Memory B cell (primary cell): Measurements from ENCODE around the gene PIPOX.

Experiments used
- ATAC-seq: fragments of 150-1000 bp; cut with Tn5 transposase; 2 replicates; pipeline ENCODE4 v1.10.0; 2021; ENCODE audit warnings: low read depth, mild to moderate bottlenecking, moderate library complexity
- DNase-seq, 2 donors: peaks; one replicate each; pipeline ENCODE4 v3.0.0; 2022; ENCODE audit warnings: low spot score in 2 of 2
- H3K27ac Mint-ChIP-seq: one replicate; pipeline ENCODE4 v1.8.0; 2022; ENCODE audit warnings: mild to moderate bottlenecking, moderate library complexity, mixed read lengths
- H3K27me3 Mint-ChIP-seq: one replicate; pipeline ENCODE4 v1.8.0; 2022; ENCODE audit warnings: mixed read lengths
- H3K36me3 Mint-ChIP-seq: one replicate; pipeline ENCODE4 v1.8.0; 2022; ENCODE audit warnings: mild to moderate bottlenecking, mixed read lengths
- H3K4me1 Mint-ChIP-seq: one replicate; pipeline ENCODE4 v1.8.0; 2022; ENCODE audit warnings: mixed read lengths
- H3K4me3 Mint-ChIP-seq: one replicate; pipeline ENCODE4 v1.8.0; 2022; ENCODE audit warnings: mild to moderate bottlenecking, moderate library complexity, mixed read lengths
- H3K9me3 Mint-ChIP-seq: one replicate; pipeline ENCODE4 v1.8.0; 2022; ENCODE audit warnings: mixed read lengths

PIPOX gene

DNA sequence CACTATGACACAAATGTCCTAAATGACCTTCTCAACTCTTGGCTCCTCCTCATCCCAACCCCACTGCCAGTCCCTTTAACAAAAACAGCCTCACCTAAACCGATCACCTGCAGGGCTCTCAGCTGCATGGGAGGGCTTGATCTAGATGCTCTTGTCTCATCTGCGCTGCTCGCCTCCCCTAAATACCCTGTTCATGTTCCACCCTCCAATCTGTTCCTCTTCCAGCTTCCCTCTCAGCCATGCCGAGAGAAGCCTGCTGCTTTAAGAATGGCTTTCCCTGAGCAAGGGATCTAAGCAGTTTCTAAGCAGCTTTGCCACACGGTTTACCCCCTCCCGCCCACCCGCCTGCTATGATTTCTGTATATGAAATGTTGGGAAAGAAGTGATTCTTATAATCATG lies 23.7 kb downstream of the PIPOX start:
- no peak for ATAC-seq

DNA sequence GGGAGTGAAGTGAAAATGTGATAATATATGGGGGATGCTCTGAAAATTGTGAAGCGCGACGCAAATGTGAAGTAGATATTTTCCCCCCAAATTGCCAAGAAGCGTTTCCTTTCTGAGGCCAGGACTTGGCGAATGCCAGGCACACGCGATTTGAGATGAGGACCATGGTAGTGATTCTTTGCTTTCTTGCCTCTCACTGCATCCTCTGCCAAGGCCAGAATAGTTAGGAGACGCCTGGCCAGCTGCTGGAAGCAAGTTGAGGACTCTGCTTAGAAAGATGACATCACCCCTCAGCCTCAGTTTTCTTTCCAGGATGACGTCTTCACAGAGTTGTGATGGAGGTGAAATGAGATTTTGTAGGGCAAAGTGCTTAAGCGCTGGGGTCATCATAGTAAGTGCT lies 25.9 kb downstream of the PIPOX start:
- DNase-seq (no peak), ATAC-seq (no peak)
- Mint-ChIP-seq H3K36me3 (peaks cover 4% of the 10 kb centered on the region), H3K4me3 (no peak overlapping the region), H3K9me3 (no peaks in the 10 kb centered on the region), H3K27ac (no peak overlapping the region), H3K27me3 (no peaks in the 10 kb centered on the region), H3K4me1 (no peaks in the 10 kb centered on the region)

More for the DNA sequence above, 23.7 kb downstream of the PIPOX start:
- DNase-seq: no peak
- Mint-ChIP-seq H3K27ac (no peak overlapping the region), H3K36me3 (peaks cover 4% of the 10 kb centered on the region), H3K4me3 (no peak overlapping the region), H3K27me3 (peaks cover 2% of the 10 kb centered on the region), H3K9me3 (no peaks in the 10 kb centered on the region), H3K4me1 (no peaks in the 10 kb centered on the region)

DNA sequence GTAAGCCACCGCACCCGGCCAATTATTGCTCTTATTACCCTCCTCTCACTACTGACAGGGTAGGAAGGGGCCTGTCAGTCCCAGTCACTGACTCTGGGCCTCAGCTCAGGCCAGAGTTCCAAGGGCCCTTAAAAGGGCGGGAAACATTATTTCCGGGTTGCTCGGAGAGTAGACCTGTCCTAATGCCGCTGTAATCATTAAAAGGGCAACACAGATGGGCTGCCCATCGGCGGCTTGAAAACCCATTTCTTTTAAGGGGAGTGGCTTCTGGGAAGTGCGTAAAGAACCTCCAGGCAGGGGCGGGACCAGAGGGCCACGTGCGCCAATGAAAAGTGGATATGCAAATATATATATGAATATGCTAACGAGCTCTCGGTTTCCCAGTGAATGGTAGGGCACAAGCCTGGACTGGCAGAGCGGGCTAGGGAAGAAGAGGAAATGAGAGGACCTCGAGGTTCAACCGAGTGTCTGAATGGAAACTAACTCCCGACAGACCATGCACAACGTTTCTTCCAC lies 26.6 kb downstream of the PIPOX start:
- Mint-ChIP-seq H3K4me1 (no peaks in the 10 kb centered on the region), H3K27me3 (no peaks in the 10 kb centered on the region), H3K9me3 (no peaks in the 10 kb centered on the region), H3K27ac (no peak overlapping the region), H3K4me3 (no peak overlapping the region), H3K36me3 (peaks cover 4% of the 10 kb centered on the region)
- ATAC-seq (no peak), DNase-seq (no peak)

GRCh38 chr17:29070308-29070707 lies 27.4 kb downstream of the PIPOX start:
- ATAC-seq: no peak
- no peak overlapping the region for H3K27ac Mint-ChIP-seq
- H3K27me3 Mint-ChIP-seq: no peaks in the 10 kb centered on the region
- H3K36me3 Mint-ChIP-seq: peaks cover 4% of the 10 kb centered on the region
- H3K4me3 Mint-ChIP-seq: no peak overlapping the region
- DNase-seq: no peak
- H3K9me3 Mint-ChIP-seq: no peaks in the 10 kb centered on the region
- no peaks in the 10 kb centered on the region for H3K4me1 Mint-ChIP-seq

DNA sequence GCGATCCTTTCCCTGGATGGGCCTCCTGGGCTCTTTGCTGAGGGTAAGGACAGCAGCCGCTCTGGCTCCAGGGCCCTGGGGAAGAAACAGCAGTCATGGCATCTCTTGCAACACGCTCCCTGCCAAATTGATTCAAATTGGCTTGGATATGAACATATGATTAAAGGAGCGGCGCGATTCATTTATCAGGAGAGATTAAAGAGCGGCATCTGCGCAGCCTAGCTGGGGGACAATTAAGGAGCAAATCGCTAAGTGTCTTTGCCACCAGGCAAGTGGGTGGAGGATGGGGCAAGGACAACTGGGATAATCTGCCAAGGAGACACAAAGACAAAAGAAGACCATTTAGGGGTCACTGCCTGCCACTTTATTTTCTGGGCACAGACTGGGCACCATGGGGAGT lies 27.8 kb downstream of the PIPOX start:
- Mint-ChIP-seq H3K27ac (no peak overlapping the region), H3K4me1 (no peaks in the 10 kb centered on the region), H3K9me3 (no peaks in the 10 kb centered on the region), H3K27me3 (no peaks in the 10 kb centered on the region), H3K4me3 (no peak overlapping the region), H3K36me3 (peaks cover 4% of the 10 kb centered on the region)
- DNase-seq (no peak), ATAC-seq (no peak)

GRCh38 chr17:29071303-29071702 lies 28.4 kb downstream of the PIPOX start:
- no peak for DNase-seq
- Mint-ChIP-seq H3K4me1 (no peaks in the 10 kb centered on the region), H3K36me3 (peaks cover 4% of the 10 kb centered on the region), H3K9me3 (no peaks in the 10 kb centered on the region), H3K4me3 (no peak overlapping the region), H3K27ac (no peak overlapping the region), H3K27me3 (no peaks in the 10 kb centered on the region)
- ATAC-seq: no peak

DNA sequence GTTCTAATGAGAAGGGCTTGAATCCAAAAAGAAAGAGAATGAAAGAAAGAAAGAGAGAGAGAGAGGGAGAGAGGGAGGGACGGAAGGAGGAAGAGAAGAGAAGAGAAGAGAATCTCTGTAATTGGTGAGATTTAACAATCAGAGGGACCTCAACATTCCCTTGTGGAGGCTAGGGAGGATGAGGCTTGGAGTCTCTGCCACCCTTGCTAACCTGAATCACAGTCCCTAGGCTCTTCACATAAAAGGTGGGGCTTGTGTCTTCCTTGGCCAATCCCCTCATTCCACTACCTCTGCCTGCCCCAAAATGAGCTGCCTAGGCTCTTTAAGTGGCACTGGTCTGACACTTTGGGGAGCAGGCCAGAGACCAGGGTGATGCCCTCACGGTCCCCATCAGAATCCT lies 30.1 kb downstream of the PIPOX start:
- DNase-seq: no peak
- peaks cover 2% of the 10 kb centered on the region for H3K4me1 Mint-ChIP-seq
- no peaks in the 10 kb centered on the region for H3K9me3 Mint-ChIP-seq
- H3K27ac Mint-ChIP-seq: peak overlapping the region; percentile 36
- peaks cover 4% of the 10 kb centered on the region for H3K36me3 Mint-ChIP-seq
- H3K27me3 Mint-ChIP-seq: no peaks in the 10 kb centered on the region
- ATAC-seq: no peak
- no peak overlapping the region for H3K4me3 Mint-ChIP-seq

DNA sequence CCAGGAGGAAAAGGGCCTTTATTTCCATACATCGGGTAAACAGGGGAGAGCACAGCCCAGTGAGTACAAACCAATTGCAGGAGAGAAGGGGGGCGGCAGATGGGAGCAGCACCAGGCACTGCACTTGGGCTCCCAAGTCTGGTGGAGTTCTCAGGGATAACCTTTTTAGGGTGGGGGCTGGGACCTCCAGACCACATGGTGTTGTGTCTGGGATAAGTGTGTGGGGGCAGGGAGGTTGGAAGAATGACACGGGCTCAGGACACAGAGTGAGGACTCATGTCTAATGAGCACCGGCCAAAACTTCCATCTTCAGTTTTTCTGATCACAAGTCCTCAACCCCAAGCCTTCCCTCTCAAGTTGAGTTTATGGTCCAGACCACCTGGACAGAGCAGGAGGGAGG lies 30.6 kb downstream of the PIPOX start:
- ATAC-seq (no peak), DNase-seq (no peak)
- H3K27ac Mint-ChIP-seq: peak overlapping the region; percentile 36
- peaks cover 4% of the 10 kb centered on the region for H3K36me3 Mint-ChIP-seq
- H3K9me3 Mint-ChIP-seq: no peaks in the 10 kb centered on the region
- H3K4me3 Mint-ChIP-seq: no peak overlapping the region
- peaks cover 2% of the 10 kb centered on the region for H3K4me1 Mint-ChIP-seq
- H3K27me3 Mint-ChIP-seq: no peaks in the 10 kb centered on the region

DNA sequence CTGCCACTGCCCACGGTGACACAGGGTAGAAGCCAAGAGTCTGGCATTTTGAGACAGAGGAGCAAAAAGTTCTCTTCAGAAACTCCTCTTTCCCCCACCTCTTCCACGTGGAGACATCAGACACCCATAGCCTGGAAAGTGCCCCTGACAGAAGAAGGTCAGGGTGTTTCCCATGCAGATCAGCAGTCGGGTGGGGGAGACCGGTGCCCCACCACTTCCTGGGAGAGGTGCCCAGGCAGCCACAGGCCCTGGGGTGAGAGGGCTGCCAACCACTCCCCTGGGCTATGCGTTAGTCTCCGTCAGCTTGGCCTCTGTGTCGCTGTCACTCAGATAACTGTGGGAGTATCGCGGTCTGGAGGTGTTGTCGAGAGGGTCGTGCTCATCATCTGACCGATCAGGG lies 31.5 kb downstream of the PIPOX start:
- H3K4me3 Mint-ChIP-seq: no peak overlapping the region
- no peak overlapping the region for H3K27ac Mint-ChIP-seq

GRCh38 chr17:29076087-29076486 lies 33.1 kb downstream of the PIPOX start:
- no peaks in the 10 kb centered on the region for H3K9me3 Mint-ChIP-seq
- no peak overlapping the region for H3K4me3 Mint-ChIP-seq
- H3K4me1 Mint-ChIP-seq: peaks cover 2% of the 10 kb centered on the region
- peaks cover 3% of the 10 kb centered on the region for H3K36me3 Mint-ChIP-seq
- H3K27ac Mint-ChIP-seq: no peak overlapping the region
- no peaks in the 10 kb centered on the region for H3K27me3 Mint-ChIP-seq
- DNase-seq (no peak), ATAC-seq (no peak)

More for the DNA sequence above, 31.5 kb downstream of the PIPOX start:
- H3K36me3 Mint-ChIP-seq: peaks cover 2% of the 10 kb centered on the region
- H3K9me3 Mint-ChIP-seq: no peaks in the 10 kb centered on the region
- H3K4me1 Mint-ChIP-seq: peaks cover 2% of the 10 kb centered on the region
- DNase-seq: no peak
- H3K27me3 Mint-ChIP-seq: no peaks in the 10 kb centered on the region
- ATAC-seq: no peak

DNA sequence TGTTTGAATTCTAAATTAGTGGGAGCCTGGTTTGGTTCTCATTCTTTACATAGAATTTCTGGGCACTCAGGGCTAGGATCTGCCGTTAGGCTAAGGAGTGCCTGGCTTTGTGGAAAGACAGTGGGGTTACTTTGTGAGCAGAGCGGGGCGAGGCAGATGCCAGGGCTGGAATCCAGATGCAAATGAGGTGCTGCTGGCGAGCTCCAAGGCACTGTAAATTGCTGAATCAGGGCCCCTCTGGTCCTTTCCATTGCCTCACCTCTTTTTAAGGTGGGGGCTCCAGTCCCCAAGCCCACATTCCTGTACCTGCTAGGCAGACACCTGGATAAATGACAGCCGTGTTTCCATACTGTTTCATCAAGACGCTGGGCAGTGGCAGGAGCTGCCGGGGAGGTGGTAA lies 33.8 kb downstream of the PIPOX start:
- no peak for DNase-seq
- Mint-ChIP-seq H3K27ac (no peak overlapping the region), H3K4me3 (no peak overlapping the region), H3K4me1 (peaks cover 2% of the 10 kb centered on the region), H3K27me3 (no peaks in the 10 kb centered on the region), H3K9me3 (no peaks in the 10 kb centered on the region), H3K36me3 (peaks cover 9% of the 10 kb centered on the region)
- ATAC-seq: no peak

GRCh38 chr17:29077320-29077719 lies 34.4 kb downstream of the PIPOX start:
- DNase-seq (no peak), ATAC-seq (no peak)
- peaks cover 11% of the 10 kb centered on the region for H3K36me3 Mint-ChIP-seq
- H3K27me3 Mint-ChIP-seq: no peaks in the 10 kb centered on the region
- no peaks in the 10 kb centered on the region for H3K9me3 Mint-ChIP-seq
- H3K4me3 Mint-ChIP-seq: no peak overlapping the region
- no peak overlapping the region for H3K27ac Mint-ChIP-seq
- H3K4me1 Mint-ChIP-seq: peaks cover 2% of the 10 kb centered on the region

DNA sequence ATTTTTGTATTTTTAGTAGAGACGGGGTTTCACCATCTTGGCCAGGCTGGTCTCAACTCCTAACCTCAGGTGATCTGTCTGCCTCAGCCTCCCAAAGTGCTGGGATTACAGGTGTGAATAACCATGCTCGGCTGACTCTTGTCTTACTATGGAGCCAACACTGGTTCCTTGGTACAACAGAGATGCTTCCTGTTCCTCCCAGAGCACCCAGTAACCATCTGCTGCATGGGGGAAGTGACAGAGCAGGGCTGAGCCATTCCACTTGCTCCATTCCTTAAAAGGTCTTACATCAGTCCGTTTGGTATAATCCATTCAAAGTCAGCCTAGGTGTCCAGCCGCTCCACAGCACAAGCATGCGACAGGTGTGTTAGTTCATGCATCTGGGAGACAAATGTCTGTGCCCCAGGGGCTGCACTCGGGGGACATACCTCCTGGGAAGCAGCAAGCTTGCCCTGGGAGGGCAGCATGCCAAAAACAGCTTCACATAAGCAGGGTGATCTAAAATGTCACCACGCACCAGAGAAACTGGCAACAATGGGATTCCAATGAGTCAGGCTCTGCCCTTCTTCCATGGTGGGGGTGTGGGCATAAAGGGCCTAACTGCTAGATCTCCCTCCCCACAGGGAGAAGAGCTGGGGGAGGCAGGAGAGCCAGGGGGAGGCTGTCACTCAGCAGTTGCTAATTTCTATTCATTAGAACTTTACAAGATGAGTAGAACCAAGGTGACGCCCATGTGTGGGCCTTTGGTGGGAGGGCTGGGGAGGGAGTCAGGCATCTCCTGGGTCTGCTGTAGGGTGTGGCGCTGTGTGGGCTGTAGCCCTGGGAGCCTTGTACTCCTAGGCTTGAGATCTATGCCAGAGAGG lies 35.5 kb downstream of the PIPOX start:
- H3K9me3 Mint-ChIP-seq: no peaks in the 10 kb centered on the region
- no peak overlapping the region for H3K4me3 Mint-ChIP-seq
- H3K36me3 Mint-ChIP-seq: peaks cover 13% of the 10 kb centered on the region
- no peak overlapping the region for H3K27ac Mint-ChIP-seq
- no peaks in the 10 kb centered on the region for H3K27me3 Mint-ChIP-seq
- no peak for ATAC-seq
- H3K4me1 Mint-ChIP-seq: peaks cover 2% of the 10 kb centered on the region
- no peak for DNase-seq

DNA sequence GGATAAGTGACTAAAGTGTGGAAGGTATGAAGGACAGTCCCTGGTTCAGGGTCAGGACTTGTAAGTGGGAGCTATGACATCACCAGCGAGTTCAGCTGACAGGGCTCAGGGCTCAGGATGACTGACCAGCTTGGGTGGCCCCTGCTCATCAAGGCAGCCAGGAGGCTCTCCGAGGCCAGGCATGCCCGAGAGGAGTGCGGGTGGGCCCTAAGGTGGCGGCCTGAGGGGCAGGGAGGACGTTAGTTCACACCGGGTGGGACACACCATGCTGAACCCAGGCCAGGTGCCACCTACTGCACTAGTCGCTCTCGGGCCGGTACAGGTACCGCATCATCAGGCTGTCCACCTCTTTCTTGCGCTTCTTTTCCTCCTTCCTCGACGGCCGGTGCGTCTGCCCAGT lies 36.5 kb downstream of the PIPOX start:
- Mint-ChIP-seq H3K4me1 (peaks cover 2% of the 10 kb centered on the region), H3K27ac (no peak overlapping the region), H3K36me3 (peaks cover 19% of the 10 kb centered on the region), H3K4me3 (no peak overlapping the region), H3K9me3 (no peaks in the 10 kb centered on the region), H3K27me3 (no peaks in the 10 kb centered on the region)
- DNase-seq (no peak), ATAC-seq (no peak)

- ATAC-seq (no peak), DNase-seq (no peak)
- H3K27ac Mint-ChIP-seq: no peak overlapping the region
- H3K9me3 Mint-ChIP-seq: no peaks in the 10 kb centered on the region
- peaks cover 2% of the 10 kb centered on the region for H3K4me1 Mint-ChIP-seq
- peaks cover 19% of the 10 kb centered on the region for H3K36me3 Mint-ChIP-seq
- H3K27me3 Mint-ChIP-seq: no peaks in the 10 kb centered on the region
- no peak overlapping the region for H3K4me3 Mint-ChIP-seq
Measured at GRCh38 chr17:29079887-29080286, 36.9 kb downstream of the PIPOX start.
